ENCODE measurements around the gene DENND4A. TPM values are rescaled to one million over a fixed set of nuclear protein-coding genes. Genes with fewer than 3 reads are reported as not detected.
A peak's percentile ranks its signal among the peaks of the same experiment; 100 is the strongest.

Gene DENND4A
- total and polyA plus RNA-seq, 9 of the 15 experiments (the other 6 are each of a cell fraction or from before 2014, with no cell fraction given), result 6.8 to 32.3 (median 19.9) TPM

DNA sequence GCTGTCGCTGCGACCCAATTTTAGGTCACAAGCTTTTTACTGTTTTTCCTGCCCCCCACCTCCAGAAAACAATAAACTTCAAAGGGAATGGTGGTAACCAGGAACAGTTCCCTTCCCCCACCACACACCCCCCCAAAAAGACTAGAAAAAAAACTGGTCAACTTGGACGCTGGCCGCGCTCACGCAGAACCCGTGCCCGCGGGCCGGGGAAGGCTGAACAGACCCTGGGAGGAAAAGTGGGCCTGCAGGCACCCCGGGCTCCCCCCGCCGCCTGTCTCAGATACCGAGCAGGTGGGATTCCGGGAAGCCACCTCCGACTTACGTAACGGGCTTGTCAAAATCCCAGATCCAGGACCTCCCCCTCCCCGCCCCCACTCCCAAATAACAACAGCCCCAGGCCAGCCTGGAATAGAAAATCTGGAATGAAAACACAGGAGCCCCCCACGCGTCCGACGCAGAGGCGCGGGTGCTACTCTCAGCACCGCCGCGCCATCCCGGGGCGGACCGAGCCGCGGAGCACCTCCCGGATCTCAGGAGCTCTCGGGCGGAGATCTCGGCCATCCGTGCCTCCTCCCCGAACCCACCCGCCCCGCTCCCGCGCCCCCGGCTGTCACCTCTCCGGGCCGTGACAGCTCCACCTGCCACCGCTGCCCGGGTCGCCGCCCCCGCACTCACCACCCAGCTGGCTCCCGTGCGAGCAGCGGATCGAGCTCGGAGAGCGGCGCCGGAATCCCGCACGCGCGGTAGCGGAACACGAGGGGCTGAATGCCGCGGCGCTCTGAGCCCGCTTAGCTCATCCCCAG lies 557 bp downstream of the DENND4A start (continued):
- TF ChIP-seq MEF2A (IDR thresholded peaks at IDR 0.05; ENCODE audit: control insufficient read depth, low read depth, low read length) (no peak), SMARCC2 (IDR thresholded peaks at IDR 0.05; ENCODE audit: low read depth) (no peak), HIVEP1 (CRISPR knock-in tag; IDR thresholded peaks at IDR 0.05) (no peak), SAFB2 (IDR thresholded peaks at IDR 0.05; ENCODE audit: borderline replicate concordance, low read depth, low read length, severe bottlenecking) (no peak), EGR1 (conservative IDR thresholded peaks at IDR 0.05) (no peak; the same call in none of the 2 replicates), RUNX1 (IDR thresholded peaks at IDR 0.05; ENCODE audit: low read depth) (no peak), TAF1 (IDR thresholded peaks at IDR 0.05; ENCODE audit: control insufficient read depth, extremely low read depth, insufficient read depth, low read length, severe bottlenecking) (peak; percentile 69), MTA2 (IDR thresholded peaks at IDR 0.05; ENCODE audit: low read depth) (no peak), SMC3 (conservative IDR thresholded peaks at IDR 0.05; ENCODE audit: insufficient read depth, low read depth, low read length) (no peak), GABPB1 (CRISPR knock-in tag; IDR thresholded peaks at IDR 0.05) (no peak; the same call in 1 of the 2 replicates), KHSRP (IDR thresholded peaks at IDR 0.05) (no peak), PTRF (tag; IDR thresholded peaks at IDR 0.05) (no peak)
- TF ChIP-seq, protein P1, sequence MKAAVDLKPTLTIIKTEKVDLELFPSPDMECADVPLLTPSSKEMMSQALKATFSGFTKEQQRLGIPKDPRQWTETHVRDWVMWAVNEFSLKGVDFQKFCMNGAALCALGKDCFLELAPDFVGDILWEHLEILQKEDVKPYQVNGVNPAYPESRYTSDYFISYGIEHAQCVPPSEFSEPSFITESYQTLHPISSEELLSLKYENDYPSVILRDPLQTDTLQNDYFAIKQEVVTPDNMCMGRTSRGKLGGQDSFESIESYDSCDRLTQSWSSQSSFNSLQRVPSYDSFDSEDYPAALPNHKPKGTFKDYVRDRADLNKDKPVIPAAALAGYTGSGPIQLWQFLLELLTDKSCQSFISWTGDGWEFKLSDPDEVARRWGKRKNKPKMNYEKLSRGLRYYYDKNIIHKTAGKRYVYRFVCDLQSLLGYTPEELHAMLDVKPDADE (conservative IDR thresholded peaks at IDR 0.05; ENCODE audit: control insufficient read depth, low read depth, low read length), result no peak; the same call in 1 of the 2 replicates
- TF ChIP-seq, protein P2, sequence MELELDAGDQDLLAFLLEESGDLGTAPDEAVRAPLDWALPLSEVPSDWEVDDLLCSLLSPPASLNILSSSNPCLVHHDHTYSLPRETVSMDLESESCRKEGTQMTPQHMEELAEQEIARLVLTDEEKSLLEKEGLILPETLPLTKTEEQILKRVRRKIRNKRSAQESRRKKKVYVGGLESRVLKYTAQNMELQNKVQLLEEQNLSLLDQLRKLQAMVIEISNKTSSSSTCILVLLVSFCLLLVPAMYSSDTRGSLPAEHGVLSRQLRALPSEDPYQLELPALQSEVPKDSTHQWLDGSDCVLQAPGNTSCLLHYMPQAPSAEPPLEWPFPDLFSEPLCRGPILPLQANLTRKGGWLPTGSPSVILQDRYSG (tag; conservative IDR thresholded peaks at IDR 0.05; ENCODE audit: low read depth), result no peak
